Trophoblast cell (in vitro differentiated cells and primary cell): ENCODE results near the gene THAP4. TPM values are rescaled to one million over a fixed set of nuclear protein-coding genes. Genes with fewer than 3 reads are reported as not detected.

ENCODE experiments used
- DNase-seq, 2 donors: peaks; one replicate each; pipeline ENCODE4 v3.0.0-alpha.2; 2016
- H2AFZ ChIP-seq: 2 replicates; pipeline ENCODE4 v1.6.1; 2013; ENCODE audit warnings: low read length, moderate library complexity, mild to moderate bottlenecking; ENCODE audit not compliant: insufficient read depth, poor library complexity
- H2AK5ac ChIP-seq: 2 replicates; pipeline ENCODE4 v1.6.1; 2013; ENCODE audit warnings: mild to moderate bottlenecking, low read length
- H2BK120ac ChIP-seq: 2 replicates; pipeline ENCODE4 v1.6.1; 2013; ENCODE audit warnings: low read length, mild to moderate bottlenecking, moderate library complexity; ENCODE audit not compliant: insufficient read depth, poor library complexity
- H2BK12ac ChIP-seq: 2 replicates; pipeline ENCODE4 v1.6.1; 2013; ENCODE audit warnings: mild to moderate bottlenecking, low read length, moderate library complexity
- H2BK5ac ChIP-seq: 2 replicates; pipeline ENCODE4 v1.6.1; 2013; ENCODE audit warnings: low read length, low read depth, moderate library complexity, mild to moderate bottlenecking; ENCODE audit not compliant: poor library complexity
- H3K14ac ChIP-seq: 2 replicates; pipeline ENCODE4 v1.6.1; 2013; ENCODE audit warnings: mild to moderate bottlenecking, low read length
- H3K18ac ChIP-seq: 2 replicates; pipeline ENCODE4 v1.6.1; 2013; ENCODE audit warnings: mild to moderate bottlenecking, low read length
- H3K23ac ChIP-seq: 2 replicates; pipeline ENCODE4 v1.6.1; 2013; ENCODE audit warnings: low read length
- H3K27ac ChIP-seq: 2 replicates; pipeline ENCODE4 v1.5.1; 2013; ENCODE audit warnings: low read depth, mild to moderate bottlenecking, inconsistent platforms, low read length, moderate library complexity
- H3K27me3 ChIP-seq: 2 replicates; pipeline ENCODE4 v1.6.1; 2013; ENCODE audit warnings: inconsistent platforms, mild to moderate bottlenecking, low read length, moderate library complexity; ENCODE audit not compliant: insufficient read depth
- H3K36me3 ChIP-seq, 2 experiments: 1 replicate in 1 of 2; 2 replicates in 1 of 2; pipeline ENCODE4 v1.6.1; 2013; ENCODE audit warnings: low read length in 2 of 2, mild to moderate bottlenecking in 2 of 2, moderate library complexity in 1 of 2; ENCODE audit not compliant: insufficient read depth in 2 of 2, control insufficient read depth in 1 of 2
- H3K4ac ChIP-seq: 2 replicates; pipeline ENCODE4 v1.6.1; 2013; ENCODE audit warnings: low read depth, mild to moderate bottlenecking, low read length, moderate library complexity
- H3K4me1 ChIP-seq, 2 experiments: 1 replicate in 1 of 2; 2 replicates in 1 of 2; pipeline ENCODE4 v1.6.1; 2013; ENCODE audit warnings: low read length in 2 of 2, mild to moderate bottlenecking in 2 of 2, moderate library complexity in 1 of 2; ENCODE audit not compliant: insufficient read depth in 2 of 2, control insufficient read depth in 1 of 2
- H3K4me2 ChIP-seq: 2 replicates; pipeline ENCODE4 v1.6.1; 2013; ENCODE audit warnings: inconsistent platforms, mild to moderate bottlenecking, low read length, moderate library complexity
- H3K4me3 ChIP-seq: 2 replicates; pipeline ENCODE4 v1.5.1; 2013; ENCODE audit warnings: mild to moderate bottlenecking, low read depth, low read length, inconsistent platforms
- H3K79me1 ChIP-seq: one replicate; pipeline ENCODE4 v1.6.1; 2013; ENCODE audit warnings: low read length
- H3K79me2 ChIP-seq: 2 replicates; pipeline ENCODE4 v1.6.1; 2013; ENCODE audit warnings: low read length, mild to moderate bottlenecking; ENCODE audit not compliant: control insufficient read depth, insufficient read depth, poor library complexity
- H3K9ac ChIP-seq: 2 replicates; pipeline ENCODE4 v1.6.1; 2013; ENCODE audit warnings: mild to moderate bottlenecking, low read length
- H3K9me3 ChIP-seq: 2 replicates; pipeline ENCODE4 v1.6.1; 2013; ENCODE audit warnings: low read depth, mild to moderate bottlenecking, control low read depth, inconsistent platforms, low read length; ENCODE audit not compliant: insufficient read depth
- H4K12ac ChIP-seq: 2 replicates; pipeline ENCODE4 v1.6.1; 2013; ENCODE audit warnings: low read depth, mild to moderate bottlenecking, low read length, moderate library complexity
- H4K8ac ChIP-seq: 2 replicates; pipeline ENCODE4 v1.6.1; 2013; ENCODE audit warnings: low read depth, mild to moderate bottlenecking, low read length, moderate library complexity
- H4K91ac ChIP-seq: one replicate; pipeline ENCODE4 v1.6.1; 2013; ENCODE audit warnings: low read depth, mild to moderate bottlenecking, low read length, moderate library complexity
- WGBS: extraction: QIAGEN DNeasy Blood & Tissue Kit; methylation state at CpG from one replicate; pipeline ENCODE4 v1.1.7; 2013; ENCODE audit warnings: missing lambda C conversion rate; ENCODE audit not compliant: insufficient read length, insufficient coverage; ENCODE audit errors: extremely low coverage; 5-methylcytosine and 5-hydroxymethylcytosine counted together
- polyA plus RNA-seq: library from polyadenylated mRNA; stranded (reverse); fragments of 200-250 nt; gene quantifications from 2 replicates; pipeline ENCODE4 v1.2.3, GENCODE V29; 2013

THAP4 gene, protein sequence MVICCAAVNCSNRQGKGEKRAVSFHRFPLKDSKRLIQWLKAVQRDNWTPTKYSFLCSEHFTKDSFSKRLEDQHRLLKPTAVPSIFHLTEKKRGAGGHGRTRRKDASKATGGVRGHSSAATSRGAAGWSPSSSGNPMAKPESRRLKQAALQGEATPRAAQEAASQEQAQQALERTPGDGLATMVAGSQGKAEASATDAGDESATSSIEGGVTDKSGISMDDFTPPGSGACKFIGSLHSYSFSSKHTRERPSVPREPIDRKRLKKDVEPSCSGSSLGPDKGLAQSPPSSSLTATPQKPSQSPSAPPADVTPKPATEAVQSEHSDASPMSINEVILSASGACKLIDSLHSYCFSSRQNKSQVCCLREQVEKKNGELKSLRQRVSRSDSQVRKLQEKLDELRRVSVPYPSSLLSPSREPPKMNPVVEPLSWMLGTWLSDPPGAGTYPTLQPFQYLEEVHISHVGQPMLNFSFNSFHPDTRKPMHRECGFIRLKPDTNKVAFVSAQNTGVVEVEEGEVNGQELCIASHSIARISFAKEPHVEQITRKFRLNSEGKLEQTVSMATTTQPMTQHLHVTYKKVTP
- 45.4 and 47.2 TPM in 2 replicates for polyA plus RNA-seq

DNA sequence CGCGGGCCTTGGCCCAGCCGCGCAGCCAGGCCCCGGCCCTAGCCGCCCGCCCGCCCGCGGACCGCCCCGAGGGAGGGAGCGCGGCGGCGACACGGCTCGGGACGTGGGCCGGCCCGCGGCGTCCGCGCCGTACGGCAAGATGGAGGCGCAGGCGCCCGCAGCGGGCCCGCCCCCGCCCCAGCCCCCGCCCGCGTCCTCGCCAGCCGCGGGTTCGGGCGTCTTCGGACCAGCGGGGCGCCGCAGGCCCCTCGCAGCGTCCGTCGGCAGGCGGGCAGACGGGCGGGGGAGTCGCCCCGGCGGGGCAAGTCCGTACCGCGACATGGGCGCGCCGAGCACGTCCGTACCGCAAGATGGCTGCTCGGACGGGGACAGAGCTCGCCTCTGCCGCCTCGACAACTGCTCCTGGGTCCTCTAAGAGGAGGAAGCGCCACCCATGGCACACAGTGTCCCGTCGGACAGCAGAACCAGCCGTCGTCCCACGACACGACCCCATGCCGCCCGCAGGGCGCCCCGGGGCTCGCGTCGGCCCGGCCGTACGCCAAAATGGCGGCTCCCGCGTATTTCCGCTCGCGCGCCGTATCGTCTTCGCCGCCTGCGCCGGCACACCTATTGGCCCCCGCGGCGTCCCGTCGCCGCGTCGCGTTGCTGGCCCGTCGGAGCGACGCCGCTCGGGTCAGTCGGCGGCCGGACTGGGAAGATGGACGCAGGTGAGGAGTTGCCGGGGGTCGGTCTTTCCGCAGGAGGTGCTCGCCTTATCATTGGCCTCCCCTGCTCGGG, at the start of gene THAP4, which contains the start of gene ATG4B:
Gene THAP4, minus strand, starts transcription at position 141 of the 777 bp plus-strand sequence. CDS start 141 bp downstream, outside the sequence.
Gene ATG4B, plus strand, starts transcription at position 676 of the 777 bp plus-strand sequence. Its CDS starts 22 bp downstream, at position 698.
- Histone ChIP-seq H3K27ac (peak within 1 kb of the TSS; percentile 96), H3K23ac (no peak within 1 kb of the TSS), H3K4ac (peak within 1 kb of the TSS; percentile 97), H3K4me2 (peak within 1 kb of the TSS; percentile 94), H3K14ac (peak within 1 kb of the TSS; percentile 99), H3K9me3 (peaks cover 3% of the 10 kb centered on the region), H2BK120ac (peak within 1 kb of the TSS; percentile 97), H3K27me3 (no peaks in the 10 kb centered on the region), H2AFZ (peak within 1 kb of the TSS; percentile 82), H2BK12ac (peak within 1 kb of the TSS; percentile 37), H4K12ac (peak within 1 kb of the TSS; percentile 99), H2BK5ac (peak within 1 kb of the TSS; percentile 98), H3K9ac (peak within 1 kb of the TSS; percentile 89), H3K79me2 (peaks cover 17% of the 10 kb centered on the region), H3K79me1 (peaks cover 11% of the 10 kb centered on the region), H4K91ac (peak within 1 kb of the TSS; percentile 98), H3K4me3 (peak within 1 kb of the TSS; percentile 98), H4K8ac (peak within 1 kb of the TSS; percentile 97), H2AK5ac (no peak within 1 kb of the TSS), H3K18ac (peak within 1 kb of the TSS; percentile 98), H3K4me1 (peaks cover 3 to 6% of the 10 kb centered on the region in 2 experiments), H3K36me3 (peaks cover 23 to 30% of the 10 kb centered on the region in 2 experiments)
- no CpG with 5 or more reads among the region's 123 CpGs for WGBS
- peak; percentile 79 to 87 for DNase-seq

DNA sequence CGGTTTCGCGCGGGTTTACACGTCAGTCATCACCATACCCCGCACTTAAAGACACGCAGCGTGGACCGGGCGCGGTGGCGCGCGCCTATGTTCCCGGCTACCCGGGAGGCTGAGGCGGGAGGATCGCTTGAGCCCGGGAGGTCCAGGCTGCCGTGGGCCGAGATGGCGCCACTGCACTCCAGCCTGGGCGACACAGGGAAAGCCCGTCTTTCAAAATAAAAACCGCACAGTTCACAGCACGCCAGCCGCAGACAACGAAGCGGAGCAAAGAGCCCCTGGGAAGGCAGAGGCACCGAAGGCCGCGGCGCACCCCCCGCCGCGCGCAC, 49.3 kb upstream of the THAP4 start:
- DNase-seq: peak in 1 of 2 donors; percentile 7
- Histone ChIP-seq H4K91ac (peak overlapping the region; percentile 75), H3K9me3 (no peaks in the 10 kb centered on the region), H4K12ac (peak overlapping the region; percentile 17), H4K8ac (peak overlapping the region; percentile 70), H2AFZ (peak overlapping the region; percentile 46), H3K4me3 (peak overlapping the region; percentile 100), H2AK5ac (no peak overlapping the region), H2BK5ac (peak overlapping the region; percentile 31), H3K79me1 (peaks cover 10% of the 10 kb centered on the region), H3K27me3 (no peaks in the 10 kb centered on the region), H2BK120ac (peak overlapping the region; percentile 9), H3K23ac (no peak overlapping the region), H3K18ac (peak overlapping the region; percentile 44), H3K4me2 (peak overlapping the region; percentile 100), H3K27ac (peak overlapping the region; percentile 57), H3K14ac (peak overlapping the region; percentile 23), H3K79me2 (peaks cover 10% of the 10 kb centered on the region), H2BK12ac (no peak overlapping the region), H3K36me3 (peaks cover 29 to 35% of the 10 kb centered on the region in 2 experiments), H3K4me1 (peaks cover 0 to 2% of the 10 kb centered on the region in 2 experiments), H3K9ac (peak overlapping the region; percentile 100), H3K4ac (peak overlapping the region; percentile 85)
- no CpG with 5 or more reads among the region's 37 CpGs for WGBS

DNA sequence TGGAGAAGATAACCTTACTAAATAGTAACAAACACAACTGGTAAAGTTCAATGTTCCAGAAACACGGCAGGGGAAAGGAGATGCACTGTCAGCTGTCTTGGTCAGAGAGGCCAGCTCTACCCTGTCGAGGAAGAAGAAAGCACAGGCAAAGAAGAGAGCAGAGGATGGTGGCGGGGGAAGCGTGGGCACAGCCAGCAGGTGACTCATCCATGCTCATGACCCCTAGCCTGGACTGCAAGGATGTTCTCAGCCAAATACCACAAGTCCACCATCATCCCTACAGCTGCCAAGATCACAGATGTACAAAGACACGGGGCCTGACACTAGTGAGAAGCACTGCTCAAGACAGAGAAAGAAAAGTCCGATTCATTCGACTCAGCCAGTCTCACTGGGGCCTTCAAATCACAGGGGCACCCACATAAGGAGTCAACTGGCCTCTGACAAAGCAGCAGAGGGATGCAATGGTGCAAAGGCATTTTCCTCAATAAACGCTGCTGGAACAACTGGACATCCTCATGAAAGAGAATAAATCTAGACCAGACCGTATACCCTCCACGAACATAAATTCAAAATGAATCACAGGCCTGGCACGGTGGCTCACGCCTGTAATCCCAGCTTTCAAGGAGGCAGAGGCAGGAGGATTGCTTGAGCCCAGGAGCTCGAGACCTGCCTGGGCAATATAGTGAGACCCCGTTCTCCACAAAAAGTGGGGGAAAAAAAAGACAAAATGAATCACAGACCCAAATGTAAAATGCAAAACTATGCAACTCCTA, 44.1 kb upstream of the THAP4 start:
- Histone ChIP-seq H3K27ac (no peak overlapping the region), H4K8ac (no peak overlapping the region), H3K9me3 (no peaks in the 10 kb centered on the region), H3K14ac (no peak overlapping the region), H2BK120ac (no peak overlapping the region), H3K27me3 (no peaks in the 10 kb centered on the region), H2AK5ac (no peak overlapping the region), H2BK5ac (no peak overlapping the region), H4K12ac (no peak overlapping the region), H2BK12ac (no peak overlapping the region), H3K9ac (no peak overlapping the region), H3K79me1 (no peaks in the 10 kb centered on the region), H3K18ac (no peak overlapping the region), H3K36me3 (peaks cover 61 to 70% of the 10 kb centered on the region in 2 experiments), H3K23ac (no peak overlapping the region), H3K4me2 (no peak overlapping the region), H3K4me3 (no peak overlapping the region), H3K79me2 (no peaks in the 10 kb centered on the region), H2AFZ (no peak overlapping the region), H3K4me1 (peaks cover 0 to 3% of the 10 kb centered on the region in 2 experiments), H3K4ac (no peak overlapping the region), H4K91ac (no peak overlapping the region)
- peak; percentile 68 for DNase-seq
- WGBS: no CpG with 5 or more reads among the region's 14 CpGs
